GM12878 (cell line): ENCODE measurements around the gene TMEM239.

ENCODE experiments used
- BACH1 ChIP-seq: fragments of 450-650 bp; IDR thresholded peaks from 2 replicates; pipeline ENCODE4 v1.6.1; 2017; ENCODE audit warnings: mild to moderate bottlenecking, borderline replicate concordance
- CEBPZ ChIP-seq: fragments of 150-350 bp; IDR thresholded peaks from 2 replicates; pipeline ENCODE4 v1.6.1; 2016; ENCODE audit warnings: low read depth, low read length
- CTCF ChIP-seq, 3 experiments: IDR thresholded peaks in 2 of 3; conservative IDR thresholded peaks in 1 of 3; 2 replicates each; pipeline ENCODE4 v1.5.1; 2011; ENCODE audit warnings: low read depth in 3 of 3, low read length in 3 of 3, mild to moderate bottlenecking in 3 of 3, control low read depth in 2 of 3, moderate library complexity in 2 of 3, inconsistent platforms in 1 of 3, mixed read lengths in 1 of 3; ENCODE audit not compliant: control insufficient read depth in 2 of 3, insufficient read depth in 1 of 3; ENCODE audit errors: extremely low read depth in 1 of 3
- EP300 ChIP-seq, 2 experiments: fragments of 150-350 bp in 1 of 2; IDR thresholded peaks; 2 replicates each; pipeline ENCODE4 v1.6.1; 2011 to 2012; ENCODE audit warnings: low read depth in 2 of 2, low read length in 2 of 2, borderline replicate concordance in 1 of 2, improper control_type of control experiment in 1 of 2, inconsistent platforms in 1 of 2; ENCODE audit not compliant: control insufficient read depth in 1 of 2
- EZH2 ChIP-seq: IDR thresholded peaks from 2 replicates; pipeline ENCODE4 v1.6.1; 2012; ENCODE audit warnings: low read depth, mild to moderate bottlenecking, control low read depth, inconsistent platforms, low read length, borderline replicate concordance; ENCODE audit not compliant: control insufficient read depth
- JUND ChIP-seq: IDR thresholded peaks from 2 replicates; pipeline ENCODE4 v1.6.1; 2012; ENCODE audit warnings: low read depth, mild to moderate bottlenecking, low read length, improper control_type of control experiment, moderate library complexity
- KDM1A ChIP-seq: fragments of 200-600 bp; sonication (generic); IDR thresholded peaks from 2 replicates; pipeline ENCODE4 v1.6.1; 2016; ENCODE audit warnings: borderline replicate concordance
- POLR2A ChIP-seq: IDR thresholded peaks from 2 replicates; pipeline ENCODE4 v1.6.1; 2011; ENCODE audit warnings: low read depth, mild to moderate bottlenecking, low read length
- REST ChIP-seq: IDR thresholded peaks from 2 replicates; pipeline ENCODE4 v1.6.1; 2012; ENCODE audit warnings: mild to moderate bottlenecking, low read depth, low read length
- RFX5 ChIP-seq: IDR thresholded peaks from 2 replicates; pipeline ENCODE4 v1.6.1; 2011; ENCODE audit warnings: low read depth, low read length, improper control_type of control experiment
- SP1 ChIP-seq: IDR thresholded peaks from one replicate; pipeline ENCODE4 v1.6.1; 2011; ENCODE audit warnings: low read depth, low read length
- SPI1 ChIP-seq: IDR thresholded peaks from 2 replicates; pipeline ENCODE4 v1.6.1; 2011; ENCODE audit warnings: low read depth, mild to moderate bottlenecking, low read length, moderate library complexity, borderline replicate concordance; ENCODE audit not compliant: insufficient read depth
- SREBF1 ChIP-seq: IDR thresholded peaks from 2 replicates; pipeline ENCODE4 v1.6.1; 2012; ENCODE audit warnings: mild to moderate bottlenecking, low read length

- TF ChIP-seq SPI1 (no peak), SREBF1 (no peak), EP300 (IDR thresholded peaks at IDR 0.05; ENCODE audit: borderline replicate concordance in 1 of 2, control insufficient read depth in 1 of 2, low read depth in 2 of 2, low read length in 2 of 2) (no peak), EZH2 (no peak), CEBPZ (no peak), CTCF (IDR thresholded peaks at IDR 0.05 in 2 of 3, conservative IDR thresholded peaks at IDR 0.05 in 1 of 3; ENCODE audit: control insufficient read depth in 2 of 3, extremely low read depth in 1 of 3, insufficient read depth in 1 of 3, low read depth in 3 of 3, low read length in 3 of 3) (no peak), JUND (no peak), KDM1A (no peak), RFX5 (no peak), BACH1 (no peak), POLR2A (no peak), REST (no peak), SP1 (no peak)
Observed at GRCh38 chr20:2767768-2768631, 48.2 kb upstream of the TMEM239 start.
